Astrocyte of the hippocampus (primary cell): ENCODE data around the gene USP7.
"Not testable (repeated sequence)": the region's sequence is repeated elsewhere in the genome, so short reads cannot be mapped to it uniquely, and the experiment has no call there.

Experiments
- DNase-seq: peaks from one replicate; pipeline ENCODE4 v3.0.0; 2011; ENCODE audit warnings: low read depth, low spot score

USP7 gene

DNA sequence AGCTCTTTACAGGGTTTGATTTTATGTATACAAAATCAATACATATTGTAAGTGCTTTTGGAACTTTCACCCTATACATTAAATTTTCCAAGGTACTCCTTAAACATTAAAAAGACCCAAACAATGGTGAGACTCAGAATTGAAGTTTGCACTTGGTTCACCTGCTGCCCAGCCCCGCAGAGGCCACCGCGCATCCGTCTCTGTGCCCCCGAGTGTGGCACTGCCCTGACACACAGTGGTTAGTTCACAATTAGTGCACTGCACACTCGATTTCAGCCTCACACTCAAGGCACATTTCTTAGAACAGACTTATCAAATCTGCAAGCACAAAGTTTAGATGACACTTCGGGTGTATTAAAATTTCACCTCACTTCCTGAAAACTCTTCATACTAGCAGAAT, 38.3 kb downstream of the USP7 start:
- no peak for DNase-seq

DNA sequence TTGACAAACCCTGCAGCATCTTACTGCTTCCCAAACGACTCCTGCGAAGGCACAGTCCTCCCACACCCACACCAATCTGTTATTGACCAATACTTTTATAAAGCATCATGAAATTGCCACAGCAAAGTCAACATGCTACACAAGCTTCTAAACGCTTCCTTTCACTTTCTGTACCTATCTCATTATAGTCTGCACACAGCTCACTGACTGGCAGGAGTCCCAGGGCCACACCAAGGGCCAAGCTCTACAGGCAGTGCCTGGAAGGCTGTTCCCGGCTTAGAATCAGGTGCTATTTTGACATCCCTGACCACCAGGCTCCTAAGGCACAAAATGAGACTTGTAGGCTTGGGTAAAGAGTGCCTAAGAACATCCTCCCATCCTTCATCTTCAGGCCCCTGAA, 39.5 kb downstream of the USP7 start:
- DNase-seq, result no peak

DNA sequence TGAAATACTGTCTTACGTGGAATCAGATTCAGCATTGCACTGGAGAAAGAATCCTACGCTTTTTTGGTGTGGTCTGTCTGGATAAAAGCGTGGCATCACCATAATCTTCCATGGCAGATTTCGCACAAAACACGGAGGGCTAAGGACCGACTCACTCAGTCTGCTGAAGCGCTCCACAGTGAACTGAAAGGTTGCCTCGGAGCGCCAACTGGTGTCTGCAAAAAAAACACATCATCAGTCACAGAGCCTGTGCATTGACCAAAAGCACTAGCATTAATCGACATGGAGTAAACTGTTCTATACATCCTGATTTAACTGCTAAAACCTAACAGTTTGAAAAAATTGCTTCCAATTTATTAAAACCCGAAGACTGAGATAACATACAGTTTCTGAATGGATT, 40.5 kb downstream of the USP7 start:
- no peak for DNase-seq

GRCh38 chr16:8921347-8921984, 42.2 kb downstream of the USP7 start:
- DNase-seq, result no peak

DNA sequence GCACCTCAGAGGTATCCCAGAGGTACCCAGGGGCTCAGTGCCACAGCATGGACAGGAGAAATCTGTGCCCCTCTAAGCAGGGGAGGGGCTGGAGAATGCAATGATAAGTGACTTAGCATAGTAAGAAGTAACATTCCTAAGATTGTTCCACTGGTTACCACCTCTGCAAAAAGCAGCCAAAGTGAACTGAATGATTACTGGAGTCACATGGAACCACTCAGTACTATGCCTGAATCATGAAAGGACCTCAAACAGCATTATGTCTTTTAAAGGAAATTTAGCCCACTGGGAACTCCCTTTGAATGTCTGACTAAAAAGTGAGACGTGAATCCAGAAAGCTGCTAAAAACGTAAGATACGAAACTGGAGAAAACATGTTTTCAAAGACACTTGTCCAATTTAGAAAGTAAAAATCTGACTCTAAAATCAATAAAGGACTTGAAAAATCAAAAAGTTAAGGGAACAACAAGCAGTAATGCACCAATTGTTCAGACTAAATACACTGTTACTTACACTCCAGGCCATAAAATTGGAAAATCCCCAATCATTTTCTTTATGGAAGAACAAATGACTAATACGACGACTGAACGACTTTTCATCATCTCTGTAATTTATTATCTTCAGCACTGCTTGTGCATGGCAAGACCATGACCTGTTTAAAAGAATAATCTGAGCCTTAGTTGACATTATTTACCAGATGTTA, 42.9 kb downstream of the USP7 start:
- peak; percentile 78 for DNase-seq

DNA sequence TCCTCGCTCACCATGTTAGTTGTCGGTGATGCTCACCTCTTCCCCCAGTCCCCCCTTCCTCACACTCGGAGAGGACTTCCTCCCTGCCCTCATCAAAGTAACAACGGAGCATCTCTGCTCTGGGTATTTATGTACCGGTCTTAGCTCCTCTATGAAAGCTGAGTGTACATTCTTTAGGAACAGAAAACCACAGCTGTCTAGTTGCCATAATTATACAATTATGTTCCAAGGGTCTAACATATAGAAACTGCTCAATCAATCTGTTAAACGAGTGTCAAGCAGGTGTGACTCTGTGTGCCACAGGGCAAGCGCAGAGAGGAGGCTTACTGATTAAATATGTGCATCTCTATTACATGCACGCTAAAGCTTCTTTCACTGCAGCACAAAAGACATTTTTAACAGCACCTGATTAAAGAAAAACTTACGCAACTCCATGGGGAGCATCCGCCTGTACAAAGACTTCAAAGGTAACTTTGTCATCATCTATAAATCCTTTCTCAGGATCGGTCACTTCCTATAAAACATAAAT, 43.7 kb downstream of the USP7 start:
- no peak for DNase-seq

DNA sequence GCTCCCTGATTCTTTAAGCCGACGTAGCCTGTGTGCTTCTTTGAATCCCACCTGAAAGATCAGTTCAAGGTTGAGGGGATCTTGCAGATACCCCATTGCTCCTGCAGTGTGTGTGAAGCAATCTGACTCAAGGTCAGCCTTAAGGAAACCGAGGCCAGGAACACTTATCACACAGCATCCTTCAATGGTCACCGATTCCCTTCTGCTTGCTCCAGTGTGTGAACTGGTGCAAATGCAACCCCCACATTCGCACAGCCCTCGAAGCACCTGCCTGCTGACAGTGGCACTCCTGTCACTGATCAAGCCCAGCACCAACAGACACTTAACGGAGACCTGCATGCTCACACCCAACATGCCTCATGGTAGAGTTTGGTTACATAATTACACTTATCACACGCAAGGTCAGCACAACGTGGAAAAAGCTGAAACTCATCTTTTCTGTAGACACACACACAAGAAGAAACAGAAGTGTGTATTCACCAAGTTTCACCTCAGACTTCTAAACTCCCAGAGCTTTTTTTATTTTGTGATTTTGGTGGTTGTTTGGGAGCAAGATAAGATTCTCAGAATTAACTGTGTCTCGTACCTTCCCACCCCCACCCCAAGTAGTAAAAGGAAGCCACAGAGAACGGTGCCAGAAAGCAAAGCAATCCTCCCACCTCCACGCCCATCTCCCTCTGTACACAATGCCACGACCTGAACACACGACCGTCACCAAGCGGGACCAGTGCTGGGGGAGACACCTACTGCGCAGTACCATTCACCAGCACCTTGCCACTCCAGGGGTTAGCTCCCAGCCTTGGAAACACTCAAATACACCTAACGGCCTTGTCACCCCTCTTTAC, 44.4 kb downstream of the USP7 start:
- DNase-seq, result no peak

GRCh38 chr16:8917336-8917735, 46.4 kb downstream of the USP7 start:
- DNase-seq, result not testable (repeated sequence)

DNA sequence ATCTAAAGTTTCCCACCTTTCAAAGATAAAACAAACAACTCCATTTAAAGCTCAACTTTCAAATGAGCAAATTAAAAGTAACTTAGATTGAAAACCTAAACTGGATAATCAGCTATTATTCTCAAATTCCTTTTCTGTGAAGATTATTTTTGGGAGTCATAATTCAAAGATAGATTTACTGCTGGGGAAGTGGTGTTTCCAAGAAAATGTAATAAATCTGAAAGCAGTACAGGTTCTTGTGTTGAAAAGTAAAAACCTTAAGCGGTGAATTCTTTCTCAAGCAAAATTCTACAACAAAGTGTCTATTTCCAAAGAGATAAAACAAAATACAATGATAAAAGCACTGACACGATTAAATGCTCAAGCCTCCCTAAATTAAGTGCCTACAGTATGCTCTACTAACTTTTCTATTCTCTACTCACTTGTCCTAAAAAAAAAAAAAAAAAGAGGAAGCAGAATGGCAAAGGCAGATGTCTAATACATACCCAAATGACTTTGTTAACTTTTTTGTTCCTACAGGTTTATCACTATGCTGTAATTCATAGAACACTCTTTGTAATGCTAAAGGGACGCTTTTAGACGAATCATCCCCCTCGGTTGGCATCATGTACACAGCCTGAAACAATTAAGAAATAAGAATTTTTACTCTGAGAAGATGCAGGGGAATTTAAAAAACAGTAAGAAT, 47.0 kb downstream of the USP7 start:
- DNase-seq, result no peak

DNA sequence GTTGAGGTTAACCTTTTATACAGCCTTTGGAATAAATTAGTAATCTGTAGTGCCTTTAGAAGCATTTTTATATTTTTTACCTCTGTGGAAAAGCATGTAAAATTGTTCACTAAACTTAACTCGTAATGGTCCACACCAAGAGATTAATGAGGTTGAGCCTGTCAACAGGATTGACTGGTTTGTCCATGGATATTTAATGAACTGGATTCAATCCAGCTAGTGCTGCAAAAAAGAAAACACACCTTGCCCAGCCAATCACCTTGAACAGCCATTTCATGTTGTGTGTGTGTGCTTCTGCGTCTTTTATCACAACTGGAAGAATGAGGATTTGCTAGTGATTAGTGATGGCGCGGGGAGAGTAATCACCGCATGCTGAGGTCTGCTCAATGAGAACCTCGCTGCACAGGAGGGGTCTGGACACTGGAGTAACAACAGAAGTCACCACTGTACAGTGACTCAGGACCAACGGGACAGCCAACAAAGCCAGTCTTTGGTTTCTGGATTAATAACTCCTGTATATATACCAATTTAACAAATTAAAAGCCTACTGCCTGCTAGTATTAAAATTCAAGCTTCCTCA, 47.9 kb downstream of the USP7 start:
- DNase-seq, result no peak

GRCh38 chr16:8914098-8914497, 49.6 kb downstream of the USP7 start:
- DNase-seq, result no peak

- DNase-seq, result no peak
Observed at GRCh38 chr16:8912793-8913192, 50.9 kb downstream of the USP7 start.

- DNase-seq, result no peak
Observed at GRCh38 chr16:8910811-8911210, 52.9 kb downstream of the USP7 start.

DNA sequence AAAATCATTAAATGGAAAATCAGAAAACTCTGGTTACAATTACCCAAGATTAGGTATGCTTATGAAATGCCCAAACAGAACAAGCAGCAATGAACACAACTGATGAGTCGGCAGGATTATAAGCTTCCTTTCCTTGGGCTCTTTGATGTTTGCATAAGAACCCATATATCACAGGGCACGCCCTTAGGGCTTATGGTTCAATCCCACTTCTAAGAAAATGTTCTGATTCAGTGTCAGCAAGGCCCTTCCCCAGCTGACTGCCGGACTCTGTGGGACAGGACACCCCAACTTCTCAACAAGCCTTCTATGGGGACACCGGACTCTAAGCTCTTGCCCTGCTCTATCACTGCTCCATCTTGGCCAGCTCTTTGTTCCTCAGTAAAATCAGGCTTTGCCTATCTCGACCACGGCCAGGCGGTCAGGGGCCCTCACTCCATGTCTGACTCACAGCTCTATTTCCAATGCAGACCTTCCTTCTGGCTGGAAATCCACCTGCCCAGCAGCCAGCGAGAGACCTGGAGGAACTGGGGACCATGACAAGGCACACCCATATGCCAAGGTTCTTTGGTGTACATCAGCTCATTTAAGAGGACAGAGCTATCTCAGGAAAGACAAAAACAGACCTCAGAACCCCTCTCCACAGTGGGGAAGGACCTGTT, 54.8 kb downstream of the USP7 start:
- DNase-seq, result no peak

- peak; percentile 85 for DNase-seq
Observed at GRCh38 chr16:8907096-8907495, 56.6 kb downstream of the USP7 start.

GRCh38 chr16:8905795-8906591, 57.7 kb downstream of the USP7 start:
- no peak for DNase-seq

DNA sequence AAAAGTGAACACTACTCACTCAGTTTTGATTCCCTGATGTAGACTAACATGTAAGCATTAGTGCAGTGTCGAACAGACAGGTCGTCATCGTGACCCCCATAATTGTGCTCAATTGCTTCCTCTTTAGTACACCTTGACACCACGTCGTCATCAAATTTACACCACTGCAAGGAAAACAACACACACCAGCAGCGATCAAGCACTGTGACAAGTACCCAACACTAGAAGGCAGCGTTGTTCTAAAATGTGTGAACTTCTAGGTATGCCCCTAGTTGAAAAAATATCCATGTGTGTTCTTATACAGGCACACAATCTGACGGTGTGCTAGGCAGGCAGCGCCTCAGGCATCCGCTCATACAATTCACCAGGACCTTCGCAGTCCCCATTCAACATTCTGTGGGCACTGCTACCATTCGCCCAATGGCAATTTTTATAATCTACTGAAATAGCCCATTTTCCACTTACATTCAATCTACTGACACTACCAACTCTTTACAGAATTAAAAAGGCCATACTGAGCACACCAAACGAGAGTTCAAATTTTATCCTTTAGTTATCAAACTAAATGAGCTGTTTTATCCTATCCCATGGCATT, 58.4 kb downstream of the USP7 start:
- DNase-seq, result peak; percentile 63

DNA sequence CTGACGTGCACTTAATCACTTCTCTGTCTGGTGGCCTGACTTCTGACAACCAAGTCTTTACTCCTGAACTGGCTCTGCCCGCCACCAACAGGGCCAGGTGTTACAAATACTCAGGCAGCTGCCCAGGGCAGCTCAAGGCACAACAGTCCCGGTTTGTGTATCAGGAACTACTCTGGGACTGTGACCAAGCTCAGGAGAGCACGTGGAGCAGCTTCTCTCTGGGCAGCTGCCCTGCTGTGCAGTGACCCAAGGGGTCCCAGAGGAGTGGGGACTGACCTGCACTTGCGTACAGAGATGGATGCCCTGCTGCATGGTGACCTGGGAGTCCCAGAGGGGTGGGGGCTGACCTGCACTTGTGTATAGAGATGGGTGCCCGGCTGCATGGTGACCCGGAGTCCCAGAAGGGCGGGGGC, 59.7 kb downstream of the USP7 start:
- DNase-seq, result no peak

DNA sequence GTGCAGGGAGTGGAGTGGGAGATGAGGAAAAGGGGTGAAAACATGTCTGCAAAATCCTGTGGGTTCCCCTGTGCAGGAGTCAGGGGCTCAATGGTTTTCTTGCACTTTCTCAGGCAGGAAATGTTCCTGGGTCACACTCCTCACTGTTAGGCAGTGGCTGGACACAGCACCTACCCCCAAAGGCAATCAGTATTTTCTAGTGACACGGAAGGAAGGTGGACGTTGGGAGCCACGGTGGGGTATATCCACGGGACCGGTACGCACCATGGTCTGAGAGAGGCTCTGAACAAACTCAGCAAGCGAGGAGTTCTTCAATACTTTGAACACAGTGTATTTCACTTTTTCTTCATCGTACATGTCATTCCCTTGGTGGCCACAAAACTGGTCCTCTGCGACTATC, 60.7 kb downstream of the USP7 start:
- DNase-seq, result no peak
